ENCODE data around the gene ETS1.

DNA sequence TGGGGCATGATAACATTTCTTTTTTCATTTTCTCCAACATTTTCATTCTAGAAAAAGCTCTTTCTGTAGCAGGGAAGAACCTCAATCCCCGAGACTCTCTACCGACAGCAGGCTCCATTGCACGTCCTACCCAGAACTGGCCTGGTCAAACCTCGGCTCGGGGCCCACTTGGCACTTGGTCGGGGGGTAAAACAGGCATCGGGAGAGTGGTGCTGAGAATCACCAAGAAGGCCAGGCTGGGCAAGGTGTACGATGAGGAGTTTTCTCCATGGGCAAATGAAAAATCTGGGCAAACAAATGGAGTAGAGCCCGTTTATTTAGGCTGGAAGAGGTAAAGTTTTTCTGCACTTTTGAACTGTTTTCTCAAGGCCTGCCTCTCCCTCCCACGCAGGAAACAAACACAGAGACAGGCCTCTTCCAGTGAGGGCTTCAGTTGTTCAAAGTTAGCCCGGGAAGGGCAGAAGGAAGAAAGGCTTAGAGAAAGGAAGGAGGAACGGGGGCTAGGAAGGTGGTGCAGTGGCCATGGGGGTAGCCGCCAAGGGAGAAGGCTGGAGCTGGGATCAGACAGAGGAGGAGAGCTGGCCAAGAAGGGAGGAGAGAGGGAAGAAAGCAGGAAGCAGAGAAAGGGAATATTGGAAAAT, 87.6 kb downstream of the ETS1 start:
- TF ChIP-seq CTCF (conservative IDR thresholded peaks at IDR 0.05; ENCODE audit: low read length) (no peak), EZH2phosphoT487 (IDR thresholded peaks at IDR 0.05; ENCODE audit: borderline replicate concordance, low read depth, low read length) (no peak)
